ENCODE measurements around the gene PNPLA4. TPM values are rescaled to one million over a fixed set of nuclear protein-coding genes. Genes with fewer than 3 reads are reported as not detected.

Gene PNPLA4
- total RNA-seq = 11.3 and 13.6 TPM in 2 replicates

DNA sequence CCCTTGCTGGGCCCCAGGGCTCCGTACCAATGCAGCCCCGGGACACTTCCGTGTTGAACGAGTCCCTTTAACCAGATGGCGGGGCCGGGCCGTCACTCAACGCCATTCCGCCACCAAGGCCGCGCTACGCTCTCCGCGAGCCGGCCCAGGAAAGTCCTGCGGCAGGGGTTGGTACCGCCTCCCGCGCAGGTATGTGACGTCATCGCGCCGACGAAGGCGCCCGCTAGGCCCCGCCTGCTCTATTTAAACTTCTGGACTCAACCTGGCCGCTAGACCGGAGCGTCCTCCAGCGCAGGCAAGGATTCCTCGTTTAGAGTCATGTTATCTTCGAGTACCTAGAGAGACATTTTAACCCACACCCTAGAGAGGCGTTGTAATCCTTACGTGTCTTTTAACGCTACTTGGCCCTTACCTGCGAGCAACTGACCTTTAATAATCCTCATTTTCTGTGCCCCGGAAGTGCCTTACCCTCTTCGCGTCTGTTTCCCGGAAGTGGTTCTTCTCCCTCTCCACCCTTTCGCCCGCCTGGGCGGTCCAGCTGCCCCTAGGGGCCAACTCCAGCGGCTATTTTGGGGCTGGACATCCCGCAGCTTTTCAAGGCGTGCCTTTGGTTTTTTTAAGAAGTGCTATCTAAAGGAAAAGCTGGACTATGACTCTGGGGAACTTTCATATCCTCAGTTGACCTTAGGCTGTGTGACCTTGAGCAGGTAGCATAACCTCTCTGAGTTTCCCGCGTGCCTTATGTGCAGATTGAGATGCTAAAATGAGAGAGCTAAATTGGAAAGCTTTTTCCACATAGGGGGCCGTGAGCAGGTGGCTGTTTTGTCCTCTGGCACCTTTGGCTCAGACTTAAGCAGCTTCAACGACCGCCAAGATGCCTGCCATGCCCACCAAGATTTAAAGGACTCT is at the start of gene PNPLA4:
PNPLA4 (minus strand) TSS at position 155 of the 909 bp plus-strand sequence. CDS start 1,294 bp downstream, outside the sequence.
- peak; percentile 80 for DNase-seq

DNA sequence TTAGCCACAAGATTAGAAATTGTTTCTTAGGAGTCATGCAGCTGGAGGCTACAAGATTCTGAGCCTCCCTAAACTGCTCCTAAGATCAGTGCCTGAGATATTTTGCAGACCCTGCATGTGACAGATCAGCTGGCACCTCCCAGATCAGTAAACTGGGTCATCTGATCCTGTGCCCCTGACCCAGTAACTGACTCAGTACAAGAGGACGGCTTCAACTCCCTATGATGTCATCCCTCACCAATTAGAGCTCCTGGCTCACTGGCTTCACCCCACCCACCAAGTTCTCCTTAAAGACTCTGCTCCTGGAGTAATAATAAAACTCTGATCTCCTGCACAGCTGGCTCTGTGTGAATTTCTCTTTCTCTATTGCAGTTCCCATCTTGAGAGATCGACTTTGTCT is 45.4 kb upstream of the PNPLA4 start:
- no peak for DNase-seq

DNA sequence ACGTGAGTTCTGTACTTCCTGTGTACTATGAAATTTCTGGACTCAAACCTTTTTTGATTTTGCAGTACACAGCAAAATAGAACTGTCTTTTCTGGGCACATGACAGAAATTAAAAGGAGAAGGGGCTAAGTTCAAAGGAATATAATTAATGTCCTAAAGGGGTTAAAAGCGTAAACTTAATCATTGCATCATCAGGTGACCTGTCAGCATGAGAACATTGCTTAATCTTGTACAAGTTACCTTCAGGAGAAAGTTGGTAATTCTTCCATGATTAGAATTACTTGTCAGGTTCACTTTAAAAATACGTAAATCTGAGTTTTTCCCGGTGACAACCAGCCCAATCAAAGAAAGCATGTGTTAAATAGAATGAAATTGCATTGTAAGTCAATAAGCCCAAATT is 43.2 kb upstream of the PNPLA4 start:
- DNase-seq = no peak

DNA sequence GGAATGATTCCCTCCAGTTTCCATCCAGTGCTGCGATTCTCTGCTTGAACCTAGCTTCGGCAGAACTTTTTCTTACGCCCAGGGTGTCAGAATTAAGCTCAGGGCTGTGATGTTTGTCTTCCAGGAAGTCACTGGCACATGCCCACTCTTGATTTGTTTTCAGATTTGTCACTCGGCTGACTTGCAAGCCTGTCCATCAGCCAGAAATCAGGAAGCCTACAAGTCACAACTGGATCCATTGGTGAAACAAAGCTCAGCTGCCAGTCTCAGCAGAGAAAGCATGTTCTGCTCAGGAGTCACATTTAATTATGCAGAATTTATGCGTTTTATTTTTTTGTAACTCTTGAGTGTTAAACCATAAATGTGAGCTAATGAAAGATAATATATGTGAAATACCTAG is 38.2 kb upstream of the PNPLA4 start:
- no peak for DNase-seq

- no peak for DNase-seq
Measured at GRCh38 chrX:7960246-7960645, 33.0 kb upstream of the PNPLA4 start.

DNA sequence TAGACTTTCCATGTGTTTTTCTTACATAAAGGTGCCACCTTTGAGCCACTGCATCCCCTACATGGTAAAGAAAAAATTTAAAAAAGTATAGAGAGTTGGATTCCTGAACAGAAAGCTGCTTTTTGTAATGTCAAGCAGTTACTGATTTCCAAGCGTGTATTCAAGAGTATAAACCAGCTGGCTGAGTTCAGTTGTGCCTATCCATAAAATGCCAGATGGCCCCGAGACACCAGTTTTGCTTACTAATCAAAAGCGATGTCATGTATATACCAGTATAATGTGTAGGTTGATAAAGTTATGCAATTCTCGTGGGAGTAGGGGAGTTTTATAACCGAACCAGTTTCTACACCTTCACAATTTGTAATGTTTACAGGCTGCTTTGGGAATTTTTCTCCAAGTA is 26.2 kb upstream of the PNPLA4 start:
- DNase-seq = no peak

- no peak for DNase-seq
Measured at GRCh38 chrX:7950865-7951264, 23.7 kb upstream of the PNPLA4 start.

DNA sequence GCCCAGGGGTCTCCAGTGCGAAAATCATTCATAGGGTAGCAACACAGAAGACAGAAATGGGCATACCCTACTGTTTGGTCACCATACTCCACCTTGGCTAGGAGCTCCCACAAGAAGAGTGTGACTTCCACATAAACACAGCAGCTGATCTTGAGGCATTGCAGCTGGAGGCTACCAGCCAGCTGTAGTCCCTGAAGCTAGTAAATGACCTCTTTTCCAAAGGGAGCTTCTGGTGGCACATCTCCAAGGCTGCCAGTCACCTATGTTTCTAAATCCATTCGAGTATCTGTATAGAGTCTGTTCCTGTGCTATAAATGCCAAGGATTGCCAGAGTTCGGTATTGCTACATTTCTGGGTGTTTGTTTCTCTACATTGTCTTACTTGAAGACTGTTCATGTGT is 21.3 kb upstream of the PNPLA4 start:
- no peak for DNase-seq

- DNase-seq = no peak
Measured at GRCh38 chrX:7946960-7947359, 19.7 kb upstream of the PNPLA4 start.

DNA sequence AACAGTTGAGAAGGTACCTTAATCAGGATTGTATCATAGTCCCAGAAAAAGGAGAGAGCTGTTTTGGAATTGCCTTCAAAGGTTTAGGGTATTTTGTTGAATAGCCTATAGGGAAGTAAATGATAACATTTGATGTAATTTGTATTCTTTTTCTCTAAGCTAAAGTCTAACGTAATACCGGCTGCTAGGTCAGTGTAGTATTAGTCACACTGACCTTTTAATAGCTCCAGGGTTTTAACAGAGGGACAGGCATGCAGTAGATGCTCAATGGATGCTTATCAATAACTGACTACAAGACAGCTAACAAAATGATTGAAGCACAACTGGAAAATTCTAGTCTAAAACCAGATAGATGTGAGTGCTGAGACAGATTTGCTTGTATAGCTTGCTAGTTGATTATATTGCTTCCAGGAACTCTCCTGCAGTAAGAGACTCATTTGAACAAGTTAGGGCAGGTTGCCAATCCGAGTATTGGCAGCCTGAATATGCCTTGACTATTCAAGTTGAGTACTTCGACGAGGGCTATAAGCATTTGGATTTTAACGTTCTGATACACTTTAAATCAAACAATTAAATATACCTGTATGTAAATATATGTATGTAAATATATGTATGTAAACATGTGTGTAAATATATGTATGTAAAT is 16.5 kb upstream of the PNPLA4 start:
- DNase-seq = no peak

DNA sequence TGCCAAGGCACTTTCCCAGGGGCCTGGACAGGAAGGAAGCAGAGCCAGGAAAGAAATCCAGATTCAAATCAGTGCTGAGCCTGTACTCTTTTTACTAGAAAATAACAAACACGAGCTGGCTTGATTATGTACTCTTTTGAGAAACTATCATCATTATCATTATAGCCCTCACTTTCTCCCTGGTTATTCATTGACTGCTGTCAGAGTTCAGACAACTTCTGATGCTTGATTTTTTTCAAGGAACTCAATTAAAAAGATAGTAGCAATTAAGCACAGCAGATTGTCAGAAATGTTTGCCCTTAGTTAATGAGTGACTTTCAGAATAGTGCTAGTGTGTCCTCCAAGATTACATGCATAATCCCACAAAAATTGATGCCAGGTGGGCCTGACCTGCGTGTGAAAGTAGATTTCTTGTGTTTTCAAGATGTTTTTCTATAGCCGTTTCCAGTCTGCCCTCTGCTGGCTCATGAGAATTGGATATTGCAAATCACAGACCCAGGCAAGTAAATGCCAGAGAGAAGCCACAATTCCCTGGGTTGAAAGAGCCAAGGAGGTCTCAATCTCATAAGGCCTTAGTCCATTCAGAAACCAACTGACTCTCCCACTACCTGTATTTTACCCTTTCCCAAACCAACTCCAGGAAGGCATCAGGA is 14.3 kb upstream of the PNPLA4 start:
- DNase-seq = peak; percentile 28

GRCh38 chrX:7934026-7934425 is 6.8 kb upstream of the PNPLA4 start:
- DNase-seq = no peak

GRCh38 chrX:7926914-7927258 is 327 bp downstream of the PNPLA4 start:
- DNase-seq = no peak

DNA sequence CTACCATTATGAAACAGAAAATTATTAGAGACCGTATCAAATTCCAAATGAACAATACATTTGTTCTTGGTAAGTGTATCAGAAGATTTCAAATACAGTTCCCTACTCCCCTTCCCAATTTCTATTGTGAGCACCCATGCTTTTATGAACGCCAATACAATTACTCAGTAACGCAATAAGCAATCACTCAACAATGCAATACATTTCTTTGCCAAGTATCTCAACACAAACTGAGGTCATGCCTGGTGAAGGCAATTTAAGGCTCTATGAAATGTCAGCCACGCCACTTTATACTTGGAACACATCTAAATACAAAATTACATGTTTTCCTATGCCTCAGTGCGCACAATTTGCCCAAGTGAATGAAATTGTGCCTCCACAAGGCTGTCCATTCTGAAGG is 712 bp downstream of the PNPLA4 start:
- no peak for DNase-seq

DNA sequence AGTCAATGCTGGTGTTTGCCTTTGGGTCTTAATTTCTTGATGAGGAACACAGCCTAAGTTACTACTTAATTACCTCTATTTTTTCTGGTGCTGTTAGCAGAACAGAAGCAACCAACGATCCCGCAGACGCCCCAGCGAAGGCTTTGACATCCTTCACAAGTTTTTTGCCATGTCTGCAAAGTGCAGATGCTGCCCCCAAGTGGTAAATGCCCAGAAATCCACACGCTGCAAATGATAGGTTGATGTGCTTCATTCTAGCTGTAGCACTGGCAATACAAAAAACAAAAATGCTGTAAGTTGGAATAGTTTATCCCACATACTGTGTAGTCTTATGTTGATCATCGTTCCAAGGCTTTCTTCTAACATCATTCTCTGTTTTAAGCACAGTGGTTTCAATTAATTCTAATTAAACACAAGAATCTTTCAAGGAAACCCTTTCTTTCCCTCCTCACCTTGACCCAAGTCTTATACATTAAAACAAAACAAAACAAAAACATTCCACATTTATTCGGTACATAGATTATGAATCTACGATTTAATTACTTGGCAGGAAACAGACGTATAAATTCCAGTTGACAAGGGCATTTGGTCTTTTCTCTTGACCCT is 1.2 kb downstream of the PNPLA4 start:
- DNase-seq = peak; percentile 75

GRCh38 chrX:7921750-7922149 is 5.5 kb downstream of the PNPLA4 start:
- DNase-seq = no peak

GRCh38 chrX:7908821-7909220 is 18.4 kb downstream of the PNPLA4 start:
- no peak for DNase-seq

GRCh38 chrX:7904562-7904961 is 22.7 kb downstream of the PNPLA4 start:
- DNase-seq = no peak

GRCh38 chrX:7891928-7892327 is 35.3 kb downstream of the PNPLA4 start:
- peak; percentile 0 for DNase-seq

GRCh38 chrX:7889680-7890079 is 37.5 kb downstream of the PNPLA4 start:
- DNase-seq = no peak

DNA sequence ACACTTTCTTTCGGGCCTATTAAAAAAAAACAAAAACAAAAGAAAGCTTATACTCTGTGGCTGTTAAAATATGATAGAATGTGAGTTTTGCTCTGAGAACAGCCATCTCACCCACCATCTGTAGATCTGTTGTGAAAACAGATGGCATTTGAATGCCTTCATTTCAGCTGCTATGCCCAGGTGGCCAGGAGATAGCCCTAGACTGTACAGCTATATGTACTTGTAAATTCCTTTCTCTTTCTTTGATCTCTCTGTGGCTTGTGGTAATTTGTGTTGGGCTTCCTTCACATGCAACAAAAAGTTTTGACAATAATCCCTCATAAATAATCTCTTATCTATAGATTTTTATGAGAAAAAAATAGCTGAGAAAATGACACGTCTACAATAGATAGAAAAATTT is 38.1 kb downstream of the PNPLA4 start:
- no peak for DNase-seq

GRCh38 chrX:7876957-7877356 is 50.3 kb downstream of the PNPLA4 start:
- no peak for DNase-seq

- DNase-seq = no peak
Measured at GRCh38 chrX:7872042-7872441, 55.2 kb downstream of the PNPLA4 start.

Measured in dermis blood vessel endothelial cell (primary cell).